A549 (cell line): ENCODE results near the gene CDC42SE2.

Experiments
- CTCF ChIP-seq: fragments of >200 bp; sonication (Bioruptor Twin); formaldehyde crosslinking; IDR thresholded peaks from 3 replicates; pipeline ENCODE4 v1.5.1; 2016
- EHMT2 ChIP-seq: fragments of 200-600 bp; sonication (generic); IDR thresholded peaks from 2 replicates; pipeline ENCODE4 v1.6.1; 2016; ENCODE audit warnings: antibody characterized with exemption, low read depth, mild to moderate bottlenecking, moderate library complexity
- RFX5 ChIP-seq: fragments of 450-650 bp; IDR thresholded peaks from 2 replicates; pipeline ENCODE4 v1.7.1; 2014; ENCODE audit warnings: antibody characterized with exemption, mild to moderate bottlenecking, moderate library complexity

DNA sequence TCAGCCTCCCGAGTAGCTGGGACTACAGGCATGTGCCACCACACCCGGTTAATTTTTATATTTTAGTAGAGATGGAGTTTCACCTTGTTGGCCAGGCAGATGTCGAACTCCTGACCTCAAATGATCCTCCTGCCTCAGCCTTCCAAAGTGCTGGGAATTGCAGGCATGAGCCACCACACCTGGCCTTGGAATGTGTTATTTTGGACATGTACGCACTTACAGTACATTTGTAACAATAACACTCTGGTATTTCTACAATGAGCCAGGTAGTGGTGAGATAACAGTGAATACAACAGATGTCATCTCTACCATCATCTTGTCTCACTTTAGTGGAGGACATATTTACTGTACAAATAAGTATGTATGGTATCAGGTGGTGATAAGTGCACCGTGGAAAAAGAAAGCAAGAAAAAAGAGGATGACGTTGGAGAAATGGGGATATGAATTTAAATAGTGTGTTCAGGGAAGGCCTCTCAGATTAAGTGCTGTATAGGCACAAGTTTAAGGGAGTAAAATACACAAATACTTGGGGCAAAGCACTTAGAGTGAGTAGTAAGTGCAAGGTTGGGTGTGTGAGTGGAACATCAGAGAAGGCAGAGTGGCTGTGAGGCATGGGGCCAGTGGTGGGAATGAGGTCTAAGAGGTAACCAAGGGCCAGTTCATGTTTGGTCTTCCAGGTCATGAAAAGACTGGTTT lies 100.1 kb downstream of the CDC42SE2 start:
- TF ChIP-seq EHMT2 = no peak
- TF ChIP-seq RFX5 = no peak
- TF ChIP-seq CTCF = no peak
